ENCODE results near the gene KLHL14.

KLHL14 gene, protein sequence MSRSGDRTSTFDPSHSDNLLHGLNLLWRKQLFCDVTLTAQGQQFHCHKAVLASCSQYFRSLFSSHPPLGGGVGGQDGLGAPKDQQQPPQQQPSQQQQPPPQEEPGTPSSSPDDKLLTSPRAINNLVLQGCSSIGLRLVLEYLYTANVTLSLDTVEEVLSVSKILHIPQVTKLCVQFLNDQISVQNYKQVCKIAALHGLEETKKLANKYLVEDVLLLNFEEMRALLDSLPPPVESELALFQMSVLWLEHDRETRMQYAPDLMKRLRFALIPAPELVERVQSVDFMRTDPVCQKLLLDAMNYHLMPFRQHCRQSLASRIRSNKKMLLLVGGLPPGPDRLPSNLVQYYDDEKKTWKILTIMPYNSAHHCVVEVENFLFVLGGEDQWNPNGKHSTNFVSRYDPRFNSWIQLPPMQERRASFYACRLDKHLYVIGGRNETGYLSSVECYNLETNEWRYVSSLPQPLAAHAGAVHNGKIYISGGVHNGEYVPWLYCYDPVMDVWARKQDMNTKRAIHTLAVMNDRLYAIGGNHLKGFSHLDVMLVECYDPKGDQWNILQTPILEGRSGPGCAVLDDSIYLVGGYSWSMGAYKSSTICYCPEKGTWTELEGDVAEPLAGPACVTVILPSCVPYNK

GRCh38 chr18:32772581-32773381, at the start of gene KLHL14:
Gene KLHL14 (minus strand): TSS chr18:32773023. CDS start chr18:32770591, 2,432 bp downstream.
- Histone ChIP-seq H3K79me2 (ENCODE audit: insufficient read depth, low read length) (no peaks in the 10 kb centered on the region), H3K4me2 (ENCODE audit: low read depth, low read length, poor library complexity, severe bottlenecking) (peak within 1 kb of the TSS; percentile 54)
- 0 out of 2 replicates have a peak, but pooled peaks have one; percentile 35 for TF ChIP-seq EZH2phosphoT487 (conservative IDR thresholded peaks at IDR 0.05; ENCODE audit: low read length)
- TF ChIP-seq CTCF (IDR thresholded peaks at IDR 0.05; ENCODE audit: insufficient read depth, low read length, poor library complexity, severe bottlenecking), result no peak

DNA sequence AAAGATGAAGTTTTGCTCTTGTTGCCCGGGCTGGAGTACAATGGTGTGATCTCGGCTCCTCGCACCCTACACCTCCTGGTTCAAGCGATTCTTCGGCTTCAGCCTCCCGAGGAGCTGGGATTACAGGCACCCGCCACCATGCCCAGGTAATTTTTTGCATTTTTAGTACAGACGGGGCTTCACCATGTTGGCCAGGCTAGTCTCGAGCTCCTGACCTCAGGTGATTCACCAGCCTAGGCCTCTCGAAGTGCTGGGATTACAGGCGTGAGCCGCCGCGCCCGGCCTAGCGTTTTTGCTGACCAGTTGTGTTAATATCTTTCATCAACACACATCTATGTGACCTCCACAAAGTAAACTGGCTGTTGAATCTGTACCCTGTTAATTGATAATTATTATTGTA, 49.4 kb upstream of the KLHL14 start:
- Histone ChIP-seq H4K20me1 (ENCODE audit: low read depth, low read length) (no peaks in the 10 kb centered on the region), H3F3A (ENCODE audit: insufficient read depth) (no peaks in the 10 kb centered on the region), H3K27me3 (ENCODE audit: low read length) (no peaks in the 10 kb centered on the region)

More at GRCh38 chr18:32772581-32773381, at the start of gene KLHL14:
- H4K20me1 ChIP-seq (ENCODE audit: low read depth, low read length), result no peaks in the 10 kb centered on the region
- H3K36me3 ChIP-seq (ENCODE audit: low read length), result no peaks in the 10 kb centered on the region
- H3K27ac ChIP-seq (ENCODE audit: low read depth, low read length), result peak within 1 kb of the TSS; percentile 58
- peak within 1 kb of the TSS; percentile 38 for H3K4me3 ChIP-seq (ENCODE audit: insufficient read depth, low read length, poor library complexity, severe bottlenecking)
- peak within 1 kb of the TSS; percentile 33 for H3K9ac ChIP-seq (ENCODE audit: low read length)
- no peaks in the 10 kb centered on the region for H3K9me3 ChIP-seq (ENCODE audit: insufficient read depth, low read length)
- peaks cover 19% of the 10 kb centered on the region for H3F3A ChIP-seq (ENCODE audit: insufficient read depth)
- no peaks in the 10 kb centered on the region for H3K9me2 ChIP-seq (replicated peaks; ENCODE audit: insufficient read depth, low read length)
- H3K27me3 ChIP-seq (ENCODE audit: low read length), result no peaks in the 10 kb centered on the region
- H2AFZ ChIP-seq (ENCODE audit: low read depth, low read length, severe bottlenecking), result peak within 1 kb of the TSS; percentile 17

DNA sequence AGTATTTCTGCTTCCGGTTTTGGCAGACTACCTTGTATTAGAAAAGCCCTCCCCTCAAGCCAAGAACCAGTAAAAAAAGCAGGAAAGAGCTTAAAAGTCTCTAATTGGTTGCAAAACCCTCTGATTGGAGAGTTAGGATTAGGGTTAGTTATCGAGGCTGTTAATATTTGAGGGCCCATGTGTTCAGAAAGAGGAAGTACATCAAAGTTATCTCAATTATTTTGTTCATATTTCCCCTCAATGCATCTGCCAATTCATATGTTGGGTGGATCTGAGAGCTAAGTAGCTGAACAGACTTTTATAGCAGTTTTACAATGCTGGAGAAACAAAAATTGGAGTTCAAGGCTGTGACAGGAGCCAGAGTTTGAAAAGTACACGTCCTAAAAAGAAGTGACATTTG, 43.1 kb upstream of the KLHL14 start:
- no peaks in the 10 kb centered on the region for H3K27me3 ChIP-seq (ENCODE audit: low read length)
- TF ChIP-seq CTCF (IDR thresholded peaks at IDR 0.05; ENCODE audit: insufficient read depth, low read length, poor library complexity, severe bottlenecking), result no peak
- no peak for TF ChIP-seq EZH2phosphoT487 (conservative IDR thresholded peaks at IDR 0.05; ENCODE audit: low read length)
- no peaks in the 10 kb centered on the region for H3K79me2 ChIP-seq (ENCODE audit: insufficient read depth, low read length)
- H3K9me2 ChIP-seq (replicated peaks; ENCODE audit: insufficient read depth, low read length), result no peaks in the 10 kb centered on the region
- peak overlapping the region; percentile 1 for H2AFZ ChIP-seq (ENCODE audit: low read depth, low read length, severe bottlenecking)
- no peaks in the 10 kb centered on the region for H3F3A ChIP-seq (ENCODE audit: insufficient read depth)
- H4K20me1 ChIP-seq (ENCODE audit: low read depth, low read length), result no peaks in the 10 kb centered on the region
- H3K4me3 ChIP-seq (ENCODE audit: insufficient read depth, low read length, poor library complexity, severe bottlenecking), result no peak overlapping the region
- H3K9me3 ChIP-seq (ENCODE audit: insufficient read depth, low read length), result no peaks in the 10 kb centered on the region
- H3K4me2 ChIP-seq (ENCODE audit: low read depth, low read length, poor library complexity, severe bottlenecking), result no peak overlapping the region
- no peak overlapping the region for H3K27ac ChIP-seq (ENCODE audit: low read depth, low read length)
- H3K9ac ChIP-seq (ENCODE audit: low read length), result no peak overlapping the region
- H3K36me3 ChIP-seq (ENCODE audit: low read length), result no peaks in the 10 kb centered on the region

More for the DNA sequence above, 49.4 kb upstream of the KLHL14 start:
- H3K79me2 ChIP-seq (ENCODE audit: insufficient read depth, low read length), result no peaks in the 10 kb centered on the region
- TF ChIP-seq CTCF (IDR thresholded peaks at IDR 0.05; ENCODE audit: insufficient read depth, low read length, poor library complexity, severe bottlenecking) (no peak), EZH2phosphoT487 (conservative IDR thresholded peaks at IDR 0.05; ENCODE audit: low read length) (no peak)
- H3K4me2 ChIP-seq (ENCODE audit: low read depth, low read length, poor library complexity, severe bottlenecking), result no peak overlapping the region
- no peaks in the 10 kb centered on the region for H3K9me3 ChIP-seq (ENCODE audit: insufficient read depth, low read length)
- H3K4me3 ChIP-seq (ENCODE audit: insufficient read depth, low read length, poor library complexity, severe bottlenecking), result no peak overlapping the region
- H3K9me2 ChIP-seq (replicated peaks; ENCODE audit: insufficient read depth, low read length), result no peaks in the 10 kb centered on the region
- H3K9ac ChIP-seq (ENCODE audit: low read length), result no peak overlapping the region
- no peak overlapping the region for H3K27ac ChIP-seq (ENCODE audit: low read depth, low read length)
- H3K36me3 ChIP-seq (ENCODE audit: low read length), result no peaks in the 10 kb centered on the region
- no peak overlapping the region for H2AFZ ChIP-seq (ENCODE audit: low read depth, low read length, severe bottlenecking)
